Measurements from ENCODE around the gene FGF14.

GRCh38 chr13:102367836-102368235 lies 34.0 kb downstream of the FGF14 start:
- TF ChIP-seq CTCF (conservative IDR thresholded peaks at IDR 0.05; ENCODE audit: low read depth in 2 of 2) (no peak), EZH2phosphoT487 (IDR thresholded peaks at IDR 0.05; ENCODE audit: unreplicated experiment) (no peak), REST (IDR thresholded peaks at IDR 0.05; ENCODE audit: unreplicated experiment) (no peak), EZH2 (IDR thresholded peaks at IDR 0.05; ENCODE audit: low read depth, unreplicated experiment) (no peak), CREB1 (CRISPR knock-in tag; IDR thresholded peaks at IDR 0.05; ENCODE audit: low read depth) (no peak), POLR2AphosphoS5 (IDR thresholded peaks at IDR 0.05; ENCODE audit: low read depth) (no peak), ETS1 (IDR thresholded peaks at IDR 0.05) (no peak)

All from GM23338 (cell line).